ENCODE data around the gene FANCG.
A peak's percentile ranks its signal among the peaks of the same experiment; 100 is the strongest.

The FANCG gene

GRCh38 chr9:35102769-35103659 is 23.3 kb upstream of the FANCG start, which contains the start of gene STOML2:
STOML2 (minus strand) TSS chr9:35103131; CDS start chr9:35103094, 37 bp downstream.
- DNase-seq, result peak; percentile 94

DNA sequence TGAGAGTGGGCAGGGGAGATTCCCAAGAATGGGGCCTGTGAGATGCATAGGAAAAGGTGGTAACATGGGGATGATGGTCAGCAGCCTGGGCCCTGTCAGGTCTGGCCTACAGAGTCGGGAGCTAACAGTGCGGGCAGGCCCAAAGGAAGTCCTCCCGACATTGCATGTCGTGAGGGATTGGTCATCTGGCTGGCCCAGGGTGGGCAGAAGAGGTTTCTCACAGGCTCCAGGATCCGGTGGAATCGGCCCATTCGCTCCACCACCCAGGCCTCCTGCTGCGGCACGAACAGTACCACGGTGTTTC is 22.7 kb upstream of the FANCG start:
- DNase-seq, result no peak

DNA sequence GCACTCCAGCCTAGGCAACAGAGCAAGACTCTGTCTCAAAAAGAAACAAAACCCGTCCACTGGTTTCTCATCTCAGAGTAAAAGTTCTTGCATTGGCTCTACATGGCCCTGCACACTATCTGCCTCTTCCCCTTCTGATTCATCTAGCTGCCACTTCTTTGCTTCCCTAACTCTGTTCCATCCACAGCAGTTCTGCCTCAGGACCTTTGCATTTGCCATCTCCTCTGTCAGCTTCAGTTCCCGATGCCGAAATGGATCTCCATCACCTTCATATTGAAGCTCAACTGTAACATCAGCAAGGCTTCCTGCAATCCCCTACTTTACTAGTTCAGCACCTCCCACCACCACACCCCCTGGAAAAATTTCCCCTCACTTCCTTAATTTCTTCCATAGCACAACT is 17.8 kb upstream of the FANCG start:
- no peak for DNase-seq

DNA sequence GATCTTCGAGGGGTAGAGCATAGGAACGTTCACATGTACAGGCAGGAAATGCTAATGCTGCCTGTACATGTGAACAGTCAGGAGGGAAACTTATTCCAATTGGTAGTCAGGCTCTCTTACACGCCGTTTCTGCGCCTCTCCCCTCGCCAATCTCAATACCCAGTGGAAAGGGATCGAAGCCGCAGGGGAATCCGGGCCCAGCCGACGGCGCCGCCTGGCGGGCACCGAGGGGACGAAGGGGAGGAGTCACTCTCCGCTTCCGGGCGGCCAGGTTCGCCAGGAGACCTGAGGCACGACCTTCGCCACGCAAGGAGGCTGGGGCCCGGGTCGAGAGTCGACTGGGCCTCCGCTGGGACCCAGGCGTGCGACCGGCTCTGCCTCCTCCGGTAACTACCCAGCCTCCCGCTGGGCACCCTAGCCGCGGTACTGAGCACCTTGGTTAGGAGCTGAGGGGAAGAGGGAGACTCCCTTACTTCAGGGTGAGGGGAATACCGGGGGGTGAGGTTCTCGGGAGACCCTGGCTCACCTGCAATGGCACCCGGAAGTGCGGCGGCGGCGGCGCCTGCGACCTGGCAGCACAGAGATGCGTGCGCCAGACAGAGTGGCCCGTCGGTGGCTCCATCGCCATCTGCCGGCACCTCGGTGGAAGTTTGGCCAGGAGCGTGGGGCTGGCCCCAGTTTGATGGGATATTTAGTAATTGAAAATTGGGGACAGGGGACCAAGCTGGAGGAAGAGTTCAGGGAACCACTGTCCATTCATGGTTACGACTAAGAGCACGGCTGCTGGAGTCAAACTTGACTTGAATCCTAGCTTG is 16.5 kb upstream of the FANCG start, which contains the start of gene PIGO:
TSS of gene PIGO (minus strand) at position 557 of the 815 bp plus-strand sequence. CDS start 1,026 bp downstream, outside the sequence.
- DNase-seq, result peak; percentile 65

DNA sequence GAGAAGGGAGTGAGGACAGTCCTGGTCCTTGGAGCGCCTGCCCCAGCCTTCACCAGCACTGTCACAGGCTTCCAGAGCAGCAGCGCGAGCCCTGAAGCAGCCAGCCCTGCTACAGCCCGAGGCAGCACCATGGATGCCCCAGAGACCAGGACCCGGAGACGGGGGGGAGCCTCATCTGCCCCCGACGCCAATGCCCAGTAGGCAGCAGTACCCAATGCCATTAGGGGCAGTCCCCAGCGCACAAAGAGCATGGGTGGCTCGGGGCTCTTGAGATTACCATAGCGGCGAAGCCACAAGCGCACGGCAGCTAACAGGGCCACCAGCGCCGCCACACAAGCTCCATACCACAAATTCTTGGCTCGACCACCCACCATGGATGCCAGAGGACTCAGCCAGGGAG is 11.8 kb upstream of the FANCG start:
- no peak for DNase-seq

GRCh38 chr9:35089434-35089833 is 9.7 kb upstream of the FANCG start:
- DNase-seq, result no peak

GRCh38 chr9:35085078-35085477 is 5.3 kb upstream of the FANCG start:
- DNase-seq, result no peak

GRCh38 chr9:35079041-35079425 is 709 bp downstream of the FANCG start:
- DNase-seq, result no peak

DNA sequence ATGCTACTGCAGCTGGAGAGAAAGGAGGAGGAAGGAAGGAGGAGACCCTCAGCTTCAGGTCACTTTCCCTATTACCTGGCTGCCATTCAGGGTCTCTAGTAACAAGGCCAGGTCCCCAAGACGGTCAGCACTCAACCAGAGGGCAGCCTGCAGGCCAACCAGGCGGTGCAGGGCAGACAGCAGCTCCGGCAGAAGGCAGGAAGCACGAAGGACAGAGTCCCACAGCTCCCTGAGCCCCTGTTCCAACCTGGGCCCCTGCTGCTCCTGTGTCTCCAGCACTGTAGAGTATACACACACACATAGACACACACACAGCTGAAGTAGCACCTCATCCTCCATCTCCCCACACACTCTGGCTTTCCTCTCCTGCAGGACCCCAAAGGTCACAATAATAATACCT is 1.7 kb downstream of the FANCG start:
- no peak for DNase-seq

DNA sequence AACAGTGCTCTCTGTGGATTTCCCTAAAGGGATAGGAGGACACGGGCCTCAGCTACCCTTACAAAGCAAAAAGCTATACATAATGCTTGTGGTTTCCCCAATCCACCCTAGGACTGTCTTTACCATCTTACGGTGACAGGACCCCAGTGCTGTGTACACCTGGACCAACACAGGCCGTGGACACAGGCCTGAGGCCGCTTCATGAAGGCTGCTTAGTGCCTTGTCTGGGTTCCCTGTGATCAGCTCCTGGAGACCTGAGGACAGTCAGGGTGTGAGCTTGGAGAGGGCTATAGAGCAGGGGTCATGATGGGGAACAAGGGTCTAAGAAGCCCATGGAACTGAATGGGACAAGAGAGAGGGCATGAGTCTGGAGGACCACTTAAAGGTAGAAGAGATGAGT is 2.9 kb downstream of the FANCG start:
- no peak for DNase-seq

DNA sequence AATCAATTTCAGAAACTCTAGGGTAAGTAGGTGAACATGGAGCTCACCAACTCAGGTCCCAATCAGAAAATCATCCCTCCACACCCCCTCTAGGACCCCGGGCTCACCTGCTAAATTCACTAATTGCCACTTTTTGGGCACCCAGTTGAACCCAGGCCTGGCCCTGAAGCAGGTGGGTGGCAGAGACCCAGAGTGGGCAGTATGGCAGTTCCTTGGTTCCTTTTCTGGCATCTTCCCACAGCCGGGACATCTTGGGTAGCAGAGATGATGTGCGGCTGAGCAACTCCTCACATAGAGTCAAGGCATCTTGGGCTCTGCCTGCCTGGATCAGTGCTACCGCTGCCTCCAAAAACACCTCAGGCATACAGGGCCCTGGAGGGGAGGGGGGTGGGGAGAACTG is 4.4 kb downstream of the FANCG start:
- no peak for DNase-seq

DNA sequence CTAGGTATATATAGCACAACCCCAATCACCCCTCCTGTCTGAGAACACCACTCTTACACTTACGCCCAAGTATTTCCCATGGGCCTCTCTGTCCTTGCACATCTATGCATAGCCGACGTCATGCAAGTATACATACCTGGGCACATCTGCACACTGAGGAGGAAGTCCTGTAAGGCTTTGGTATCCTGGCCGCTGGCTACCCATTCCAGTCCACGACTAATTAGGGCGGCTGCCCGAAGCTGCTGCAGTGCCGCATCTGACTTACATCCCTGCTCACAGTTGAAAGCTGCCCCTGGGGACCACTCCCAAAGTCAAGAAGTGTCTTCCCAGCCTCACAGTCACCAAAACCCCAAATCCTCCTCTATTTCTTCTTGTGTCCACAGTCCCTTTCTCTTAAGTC is 5.0 kb downstream of the FANCG start:
- DNase-seq, result no peak

GRCh38 chr9:35074141-35074540 is 5.6 kb downstream of the FANCG start:
- no peak for DNase-seq

DNA sequence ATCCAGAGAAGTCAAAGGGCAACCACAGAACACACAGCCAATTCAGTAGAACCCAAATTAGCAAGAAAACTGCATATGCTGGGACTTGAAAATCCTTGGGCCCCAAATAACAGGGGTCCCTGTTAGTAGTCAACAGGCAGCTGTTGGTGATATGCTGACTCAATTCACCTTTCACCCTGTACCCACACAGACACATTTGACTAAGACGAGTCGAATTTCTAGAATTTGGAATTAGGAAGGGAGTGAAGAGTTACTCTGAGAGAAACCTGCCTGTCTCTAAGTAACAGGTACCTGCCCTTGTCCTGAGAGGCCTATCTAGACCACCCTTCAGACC is 6.5 kb downstream of the FANCG start:
- DNase-seq, result no peak

DNA sequence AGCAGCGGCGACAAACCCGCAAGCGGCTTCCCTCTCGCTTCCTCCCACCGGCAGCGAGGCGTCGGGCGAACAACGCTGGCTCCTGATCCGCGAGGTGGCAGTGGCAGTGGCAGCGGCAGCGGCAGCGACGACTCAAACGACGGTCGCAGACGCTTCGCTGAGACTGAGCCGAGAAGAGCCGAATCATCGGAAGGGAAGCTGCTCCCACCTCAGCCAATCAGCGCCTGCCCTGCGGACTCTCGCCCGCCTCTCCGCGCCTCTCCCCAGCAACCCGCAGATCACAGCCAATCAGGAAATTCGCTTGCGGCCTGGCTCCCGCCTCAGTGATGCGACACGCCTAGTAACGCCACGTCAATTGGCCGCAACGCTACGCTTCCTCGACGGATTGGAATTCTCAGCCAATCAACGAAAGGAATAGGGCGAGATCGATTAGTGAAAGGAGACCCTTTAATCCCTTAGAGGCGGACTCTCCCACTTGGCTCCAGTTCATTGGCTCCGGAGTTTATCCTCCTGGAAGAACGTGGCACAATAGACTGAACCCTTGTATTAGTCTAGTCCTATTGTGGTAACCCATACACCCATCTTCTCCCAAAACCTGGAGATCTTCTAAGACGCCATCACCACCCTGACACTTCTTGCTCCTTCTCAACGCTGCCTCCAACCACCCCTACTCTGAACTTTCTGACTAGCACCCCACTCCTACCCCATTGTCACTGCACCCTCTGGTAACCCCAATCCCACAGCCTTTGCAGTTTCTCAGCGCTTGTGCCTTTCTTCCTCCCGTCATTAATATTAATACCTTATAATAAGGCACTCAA is 7.1 kb downstream of the FANCG start, which contains the start of gene VCP:
TSS of gene VCP (minus strand) at position 165 of the 818 bp plus-strand sequence. CDS start 272 bp downstream, outside the sequence.
- peak; percentile 96 for DNase-seq

GRCh38 chr9:35071814-35072460 is 7.8 kb downstream of the FANCG start:
- DNase-seq, result peak; percentile 54

GRCh38 chr9:35070823-35071813 is 8.6 kb downstream of the FANCG start:
- no peak for DNase-seq

- no peak for DNase-seq
Observed at GRCh38 chr9:35069020-35069419, 10.7 kb downstream of the FANCG start.

DNA sequence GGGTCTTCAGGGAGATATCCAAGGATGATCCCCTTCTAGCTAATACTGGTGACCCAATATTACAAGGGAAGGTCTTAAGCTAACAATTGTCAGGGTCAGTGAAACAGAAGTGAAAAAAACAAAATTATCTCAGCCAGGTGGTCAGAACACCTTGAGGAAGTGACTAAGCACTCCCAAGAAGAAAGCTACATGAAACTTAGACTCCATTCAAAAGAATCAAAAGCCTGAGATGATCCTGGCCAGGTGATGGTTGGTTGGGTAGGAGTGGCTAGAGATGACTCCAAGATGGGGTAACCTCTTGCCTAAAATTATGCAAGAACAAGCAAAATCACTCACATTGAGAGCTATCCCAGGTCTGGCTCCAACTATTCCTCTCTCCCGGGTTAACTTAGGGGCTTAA is 12.7 kb downstream of the FANCG start:
- no peak for DNase-seq

DNA sequence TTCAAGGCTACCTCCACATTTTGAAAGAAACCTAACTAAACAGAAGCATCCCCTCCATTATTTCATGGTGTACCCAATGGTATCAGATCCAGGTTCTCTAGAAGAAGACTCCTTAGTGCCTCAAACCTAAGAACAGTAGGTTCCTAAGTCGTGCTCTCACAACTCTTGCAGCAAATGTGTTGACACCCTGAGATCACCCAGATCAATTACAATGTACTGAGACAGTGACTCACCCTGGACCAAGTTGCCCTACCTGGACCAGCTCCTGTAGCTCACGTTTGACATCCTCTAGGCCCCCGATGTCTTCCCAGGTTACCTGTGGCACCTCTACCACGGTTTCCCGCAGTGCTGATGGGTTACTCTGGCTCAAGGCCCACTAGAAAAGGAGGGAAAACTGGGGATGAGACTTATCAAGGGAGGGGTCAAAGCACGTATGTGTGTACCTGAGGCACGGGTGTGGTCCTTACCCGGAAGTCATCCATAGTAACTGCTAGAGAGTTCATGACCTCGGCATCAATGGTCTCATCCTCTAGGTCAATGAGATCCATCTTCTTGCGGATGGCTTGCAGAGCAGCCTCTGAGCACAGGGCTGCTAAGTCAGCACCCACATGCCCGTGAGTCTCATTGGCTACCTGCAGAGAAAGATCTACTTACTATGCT is 19.1 kb downstream of the FANCG start:
- DNase-seq, result no peak

- no peak for DNase-seq
Observed at GRCh38 chr9:35059438-35059837, 20.3 kb downstream of the FANCG start.

Measured in DMS 273 treated with DMSO at 0.1 percent for 48 hours (cell line).